H1 (cell line): ENCODE data around the gene TAF7. TPM values are rescaled to one million over a fixed set of nuclear protein-coding genes. Genes with fewer than 3 reads are reported as not detected.

Source experiments
- CREB1 ChIP-seq: IDR thresholded peaks from 2 replicates; pipeline ENCODE4 v1.6.1; 2012; ENCODE audit warnings: inconsistent platforms
- EGR1 ChIP-seq: IDR thresholded peaks from 2 replicates; pipeline ENCODE4 v1.6.1; 2011; ENCODE audit warnings: low read depth, low read length, borderline replicate concordance
- EZH2 ChIP-seq: fragments of 200-600 bp; sonication (generic); IDR thresholded peaks from 2 replicates; pipeline ENCODE4 v1.7.1; 2012; ENCODE audit warnings: low read depth, mild to moderate bottlenecking, moderate library complexity, low read length, inconsistent platforms; ENCODE audit not compliant: severe bottlenecking
- FOSL1 ChIP-seq: IDR thresholded peaks from 2 replicates; pipeline ENCODE4 v1.6.1; 2011; ENCODE audit warnings: mild to moderate bottlenecking, low read depth, low read length, moderate library complexity; ENCODE audit not compliant: insufficient read depth
- GABPA ChIP-seq: IDR thresholded peaks from 2 replicates; pipeline ENCODE4 v1.6.1; 2011; ENCODE audit warnings: mild to moderate bottlenecking, low read length, moderate library complexity, borderline replicate concordance; ENCODE audit not compliant: insufficient read depth
- GTF2F1 ChIP-seq: IDR thresholded peaks from 2 replicates; pipeline ENCODE4 v1.6.1; 2012; ENCODE audit warnings: low read depth, low read length, improper control_type of control experiment, borderline replicate concordance
- JUN ChIP-seq: IDR thresholded peaks from 2 replicates; pipeline ENCODE4 v1.6.1; 2011; ENCODE audit warnings: low read depth, mild to moderate bottlenecking, improper control_type of control experiment, low read length
- KDM5A ChIP-seq: fragments of 200-600 bp; IDR thresholded peaks from 2 replicates; pipeline ENCODE4 v1.7.1; 2012; ENCODE audit warnings: mild to moderate bottlenecking, low read length, inconsistent platforms, mixed read lengths
- MAFK ChIP-seq: IDR thresholded peaks from 2 replicates; pipeline ENCODE4 v1.6.1; 2012; ENCODE audit warnings: low read depth, mild to moderate bottlenecking, improper control_type of control experiment, low read length
- NANOG ChIP-seq: IDR thresholded peaks from 2 replicates; pipeline ENCODE4 v1.6.1; 2011; ENCODE audit warnings: low read length, low read depth, mild to moderate bottlenecking, inconsistent platforms; ENCODE audit not compliant: insufficient read depth, poor library complexity, severe bottlenecking
- POLR2A ChIP-seq, 2 experiments: IDR thresholded peaks; 1 replicate in 1 of 2; 2 replicates in 1 of 2; pipeline ENCODE4 v1.6.1; 2011; ENCODE audit warnings: low read depth in 2 of 2, low read length in 2 of 2, mild to moderate bottlenecking in 2 of 2; ENCODE audit errors: control extremely low read depth in 1 of 2
- RXRA ChIP-seq: IDR thresholded peaks from 2 replicates; pipeline ENCODE4 v1.6.1; 2011; ENCODE audit warnings: low read depth, mild to moderate bottlenecking, low read length, moderate library complexity; ENCODE audit not compliant: insufficient read depth
- SIRT6 ChIP-seq: IDR thresholded peaks from one replicate; pipeline ENCODE4 v1.7.1; 2012; ENCODE audit warnings: low read length, inconsistent platforms
- SIX5 ChIP-seq: IDR thresholded peaks from 2 replicates; pipeline ENCODE4 v1.6.1; 2011; ENCODE audit warnings: mild to moderate bottlenecking, low read depth, low read length
- TBP ChIP-seq: IDR thresholded peaks from 2 replicates; pipeline ENCODE4 v1.6.1; 2011; ENCODE audit warnings: low read depth, low read length, improper control_type of control experiment
- TCF12 ChIP-seq: IDR thresholded peaks from 2 replicates; pipeline ENCODE4 v1.6.1; 2011; ENCODE audit warnings: low read depth, mild to moderate bottlenecking, low read length
- polyA plus RNA-seq, 7 experiments: library from polyadenylated mRNA; depleted of rRNA in 3 of 7; stranded (reverse) in 5 of 7; unstranded in 2 of 7; fragments of >200 nt in 5 of 7; fragments of 200-250 nt in 2 of 7; gene quantifications; 1 replicate in 5 of 7; 2 replicates in 1 of 7; 4 replicates in 1 of 7; pipeline versions ENCODE4 v1.2.1 to v1.2.3, GENCODE V29; 2011 to 2013; ENCODE audit warnings: missing spikeins in 2 of 7, mixed read lengths in 2 of 7
- total RNA-seq: library from RNA; stranded (reverse); fragmentation: NEBNext Ultra II Directional; extraction: Animal tissue kit (Norgen Biotek cat#: 25700); gene quantifications from 2 replicates; pipeline ENCODE4 v1.2.1, GENCODE V29; 2021
- TF ChIP-seq, protein P1 (sequence below): IDR thresholded peaks from 2 replicates; pipeline ENCODE4 v1.6.1; 2012; ENCODE audit warnings: low read length, inconsistent platforms
- TF ChIP-seq, protein P2 (sequence below): IDR thresholded peaks from 2 replicates; pipeline ENCODE4 v1.6.1; 2011; ENCODE audit warnings: low read depth, mild to moderate bottlenecking, low read length; ENCODE audit not compliant: insufficient read depth
- TF ChIP-seq, protein P3 (sequence below), 3 experiments: IDR thresholded peaks; 1 replicate in 2 of 3; 2 replicates in 1 of 3; pipeline versions ENCODE4 v1.5.1 to v1.6.1; 2011; ENCODE audit warnings: low read length in 3 of 3, mild to moderate bottlenecking in 3 of 3, inconsistent platforms in 2 of 3, low read depth in 1 of 3, moderate library complexity in 1 of 3; ENCODE audit not compliant: insufficient read depth in 1 of 3; ENCODE audit errors: control extremely low read depth in 1 of 3
- TF ChIP-seq, protein P4 (sequence below): IDR thresholded peaks from 2 replicates; pipeline ENCODE4 v1.6.1; 2012; ENCODE audit warnings: inconsistent platforms

Gene TAF7
- total and polyA plus RNA-seq, 2 of the 8 experiments (the other 6 are each of a cell fraction or from before 2014, with no cell fraction given) = 29.8 to 101 TPM

DNA sequence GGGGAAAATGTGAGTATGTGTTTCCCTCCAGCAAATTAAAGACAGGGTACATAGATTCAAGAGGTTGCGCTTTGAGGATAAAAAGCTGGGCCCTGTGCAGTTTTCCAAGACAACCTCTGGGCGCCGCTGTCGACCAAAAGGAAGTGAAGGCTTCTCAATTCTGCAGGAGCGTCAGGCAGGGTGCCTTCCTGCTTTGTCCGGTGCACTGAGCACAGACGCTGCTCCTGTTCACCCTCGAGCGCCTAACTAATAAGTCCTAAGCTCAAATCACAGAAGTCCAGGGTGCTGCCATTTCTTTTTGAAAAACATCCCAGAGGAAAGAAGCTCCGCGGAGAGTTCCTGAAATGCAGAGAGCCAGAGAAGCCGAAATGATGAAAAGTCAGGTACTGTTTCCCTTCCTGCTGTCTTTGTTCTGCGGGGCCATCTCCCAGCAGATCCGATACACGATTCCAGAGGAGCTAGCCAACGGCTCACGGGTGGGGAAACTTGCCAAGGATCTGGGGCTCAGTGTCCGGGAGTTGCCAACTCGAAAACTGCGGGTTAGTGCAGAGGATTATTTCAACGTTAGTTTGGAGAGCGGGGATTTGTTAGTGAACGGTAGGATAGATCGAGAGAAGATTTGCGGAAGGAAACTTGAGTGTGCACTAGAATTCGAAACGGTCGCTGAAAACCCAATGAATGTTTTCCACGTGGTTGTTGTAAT lies 29.5 kb upstream of the TAF7 start, which contains the start of gene PCDHGB1 (continued):
- TF ChIP-seq, protein P1, sequence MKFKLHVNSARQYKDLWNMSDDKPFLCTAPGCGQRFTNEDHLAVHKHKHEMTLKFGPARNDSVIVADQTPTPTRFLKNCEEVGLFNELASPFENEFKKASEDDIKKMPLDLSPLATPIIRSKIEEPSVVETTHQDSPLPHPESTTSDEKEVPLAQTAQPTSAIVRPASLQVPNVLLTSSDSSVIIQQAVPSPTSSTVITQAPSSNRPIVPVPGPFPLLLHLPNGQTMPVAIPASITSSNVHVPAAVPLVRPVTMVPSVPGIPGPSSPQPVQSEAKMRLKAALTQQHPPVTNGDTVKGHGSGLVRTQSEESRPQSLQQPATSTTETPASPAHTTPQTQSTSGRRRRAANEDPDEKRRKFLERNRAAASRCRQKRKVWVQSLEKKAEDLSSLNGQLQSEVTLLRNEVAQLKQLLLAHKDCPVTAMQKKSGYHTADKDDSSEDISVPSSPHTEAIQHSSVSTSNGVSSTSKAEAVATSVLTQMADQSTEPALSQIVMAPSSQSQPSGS = no peak
- TF ChIP-seq POLR2A (IDR thresholded peaks at IDR 0.05; ENCODE audit: control extremely low read depth in 1 of 2, low read depth in 2 of 2, low read length in 2 of 2) (peak in 1 of 2 experiments; percentile 65; a peak in 1 of 3 replicates), GTF2F1 (peak; percentile 44; the same call in 1 of the 2 replicates), GABPA (no peak), TBP (no peak; the same call in 1 of the 2 replicates), EZH2 (no peak), KDM5A (no peak), SIRT6 (no peak), NANOG (no peak), MAFK (no peak), RXRA (no peak), FOSL1 (no peak), TCF12 (no peak), CREB1 (no peak), SIX5 (no peak), JUN (no peak), EGR1 (no peak)
- TF ChIP-seq, protein P2, sequence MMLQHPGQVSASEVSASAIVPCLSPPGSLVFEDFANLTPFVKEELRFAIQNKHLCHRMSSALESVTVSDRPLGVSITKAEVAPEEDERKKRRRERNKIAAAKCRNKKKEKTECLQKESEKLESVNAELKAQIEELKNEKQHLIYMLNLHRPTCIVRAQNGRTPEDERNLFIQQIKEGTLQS = no peak
- TF ChIP-seq, protein P3, sequence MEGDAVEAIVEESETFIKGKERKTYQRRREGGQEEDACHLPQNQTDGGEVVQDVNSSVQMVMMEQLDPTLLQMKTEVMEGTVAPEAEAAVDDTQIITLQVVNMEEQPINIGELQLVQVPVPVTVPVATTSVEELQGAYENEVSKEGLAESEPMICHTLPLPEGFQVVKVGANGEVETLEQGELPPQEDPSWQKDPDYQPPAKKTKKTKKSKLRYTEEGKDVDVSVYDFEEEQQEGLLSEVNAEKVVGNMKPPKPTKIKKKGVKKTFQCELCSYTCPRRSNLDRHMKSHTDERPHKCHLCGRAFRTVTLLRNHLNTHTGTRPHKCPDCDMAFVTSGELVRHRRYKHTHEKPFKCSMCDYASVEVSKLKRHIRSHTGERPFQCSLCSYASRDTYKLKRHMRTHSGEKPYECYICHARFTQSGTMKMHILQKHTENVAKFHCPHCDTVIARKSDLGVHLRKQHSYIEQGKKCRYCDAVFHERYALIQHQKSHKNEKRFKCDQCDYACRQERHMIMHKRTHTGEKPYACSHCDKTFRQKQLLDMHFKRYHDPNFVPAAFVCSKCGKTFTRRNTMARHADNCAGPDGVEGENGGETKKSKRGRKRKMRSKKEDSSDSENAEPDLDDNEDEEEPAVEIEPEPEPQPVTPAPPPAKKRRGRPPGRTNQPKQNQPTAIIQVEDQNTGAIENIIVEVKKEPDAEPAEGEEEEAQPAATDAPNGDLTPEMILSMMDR (IDR thresholded peaks at IDR 0.05; ENCODE audit: control extremely low read depth in 1 of 3, insufficient read depth in 1 of 3, low read depth in 1 of 3, low read length in 3 of 3) = peak; percentile 69 to 86 (median 75)
- TF ChIP-seq, protein P4, sequence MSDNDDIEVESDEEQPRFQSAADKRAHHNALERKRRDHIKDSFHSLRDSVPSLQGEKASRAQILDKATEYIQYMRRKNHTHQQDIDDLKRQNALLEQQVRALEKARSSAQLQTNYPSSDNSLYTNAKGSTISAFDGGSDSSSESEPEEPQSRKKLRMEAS = peak; percentile 21; the same call in 1 of the 2 replicates
